MM.1S (cell line): Measurements from ENCODE around the gene ARHGDIB.

Source experiments
- CTCF ChIP-seq: fragments of 300-600 bp; sonication (generic); IDR thresholded peaks from 2 replicates; pipeline ENCODE4 v1.5.1; 2016; ENCODE audit warnings: antibody characterized with exemption, low read length, mixed read lengths
- EZH2phosphoT487 ChIP-seq: fragments of 300-600 bp; sonication (generic); IDR thresholded peaks from 2 replicates; pipeline ENCODE4 v1.6.1; 2018; ENCODE audit warnings: antibody characterized with exemption, low read length

DNA sequence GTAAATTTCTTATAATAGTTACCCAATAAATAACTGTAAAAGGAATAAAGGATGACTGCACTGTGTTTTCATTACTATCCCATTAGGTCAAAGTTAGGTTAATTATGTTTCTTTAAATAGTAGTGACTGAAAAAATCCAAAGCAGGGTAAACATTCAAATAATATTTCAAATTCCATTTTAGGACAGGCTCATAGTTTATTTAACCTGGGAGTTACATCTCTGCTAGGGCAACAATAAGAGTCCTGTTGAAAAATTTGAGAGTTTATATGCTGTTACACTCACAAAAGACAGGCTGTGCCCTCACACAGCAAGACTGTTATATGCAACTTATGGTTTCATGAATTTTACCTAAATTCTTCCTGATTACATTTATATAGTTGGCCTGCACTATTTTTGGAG, 31.1 kb downstream of the ARHGDIB start:
- TF ChIP-seq CTCF: no peak
- TF ChIP-seq EZH2phosphoT487: no peak
